Omental fat pad (tissue), 4 donors: Measurements from ENCODE around the gene LYPD6B. TPM values are rescaled to one million over a fixed set of nuclear protein-coding genes. Genes with fewer than 3 reads are reported as not detected.

Experiments
- ATAC-seq: fragments of 150-250 bp; one replicate; pipeline ENCODE4 v1.9.1; 2016; ENCODE audit warnings: mild to moderate bottlenecking, moderate library complexity; ENCODE audit not compliant: low FRiP score
- DNase-seq: peaks from one replicate; pipeline ENCODE4 v3.0.0-alpha.2; 2019; ENCODE audit warnings: low spot score
- total RNA-seq, 4 donors: library from RNA; depleted of rRNA; stranded (reverse); fragments of >200 nt; gene quantifications; one replicate each; pipeline ENCODE4 v1.1.0, GENCODE V29; 2016
- TF ChIP-seq, protein P1 (sequence below), 3 donors: fragments of 450-650 bp; IDR thresholded peaks; one replicate each; pipeline ENCODE4 v1.5.1; 2016 to 2017; ENCODE audit warnings: antibody characterized with exemption in 3 of 3, mild to moderate bottlenecking in 3 of 3, moderate library complexity in 2 of 3

Gene LYPD6B
- total RNA-seq, 4 donors from 2014 or later, result 0.50 to 0.65 TPM; not detected in 2

DNA sequence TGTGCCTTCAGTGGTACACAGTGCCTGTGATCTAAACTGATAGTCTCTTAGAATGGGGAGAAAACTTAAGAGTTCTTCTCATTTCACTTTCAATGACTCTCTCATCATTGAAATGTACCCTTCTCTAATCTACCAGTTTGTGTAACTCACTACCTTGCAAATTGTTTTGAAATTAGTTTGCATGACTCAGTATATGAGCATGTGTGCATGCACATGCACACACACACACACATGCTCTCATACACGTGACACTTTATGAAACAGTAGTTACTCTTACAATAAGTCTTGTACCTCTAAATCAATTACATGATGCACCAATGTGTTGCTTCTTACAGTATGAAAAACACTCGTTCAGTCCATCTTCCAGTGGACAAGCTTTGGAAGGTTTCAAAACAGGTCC lies 10.6 kb downstream of the LYPD6B start:
- DNase-seq (no peak), ATAC-seq (no peak)
- TF ChIP-seq, protein P1, sequence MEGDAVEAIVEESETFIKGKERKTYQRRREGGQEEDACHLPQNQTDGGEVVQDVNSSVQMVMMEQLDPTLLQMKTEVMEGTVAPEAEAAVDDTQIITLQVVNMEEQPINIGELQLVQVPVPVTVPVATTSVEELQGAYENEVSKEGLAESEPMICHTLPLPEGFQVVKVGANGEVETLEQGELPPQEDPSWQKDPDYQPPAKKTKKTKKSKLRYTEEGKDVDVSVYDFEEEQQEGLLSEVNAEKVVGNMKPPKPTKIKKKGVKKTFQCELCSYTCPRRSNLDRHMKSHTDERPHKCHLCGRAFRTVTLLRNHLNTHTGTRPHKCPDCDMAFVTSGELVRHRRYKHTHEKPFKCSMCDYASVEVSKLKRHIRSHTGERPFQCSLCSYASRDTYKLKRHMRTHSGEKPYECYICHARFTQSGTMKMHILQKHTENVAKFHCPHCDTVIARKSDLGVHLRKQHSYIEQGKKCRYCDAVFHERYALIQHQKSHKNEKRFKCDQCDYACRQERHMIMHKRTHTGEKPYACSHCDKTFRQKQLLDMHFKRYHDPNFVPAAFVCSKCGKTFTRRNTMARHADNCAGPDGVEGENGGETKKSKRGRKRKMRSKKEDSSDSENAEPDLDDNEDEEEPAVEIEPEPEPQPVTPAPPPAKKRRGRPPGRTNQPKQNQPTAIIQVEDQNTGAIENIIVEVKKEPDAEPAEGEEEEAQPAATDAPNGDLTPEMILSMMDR (IDR thresholded peaks at IDR 0.05), result no peak

DNA sequence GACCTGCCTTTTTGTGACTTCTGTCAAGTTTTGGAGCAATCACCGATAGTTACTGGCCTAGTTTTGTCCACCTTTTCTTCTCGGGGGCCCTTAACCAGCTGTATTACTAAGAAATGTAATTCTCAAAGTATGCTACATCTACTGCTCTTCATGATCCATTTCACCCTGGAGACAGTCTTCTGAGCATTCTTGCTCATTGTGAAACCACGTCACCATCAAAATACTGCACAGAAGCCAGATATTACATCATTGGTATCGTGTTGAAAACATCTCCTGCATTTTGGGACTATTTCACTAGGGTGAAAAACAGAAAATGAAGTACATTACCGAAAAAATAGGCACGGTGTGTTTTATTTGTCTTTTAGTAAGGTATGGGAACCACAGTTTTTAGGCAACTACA lies 11.7 kb downstream of the LYPD6B start:
- TF ChIP-seq, protein P1 (IDR thresholded peaks at IDR 0.05), result no peak
- ATAC-seq, result no peak
- DNase-seq, result no peak

- TF ChIP-seq, protein P1 (IDR thresholded peaks at IDR 0.05), result no peak
These were observed 17.3 kb downstream of the LYPD6B start for GRCh38 chr2:149055751-149056150.

GRCh38 chr2:149056541-149057255 lies 18.2 kb downstream of the LYPD6B start:
- TF ChIP-seq, protein P1 (IDR thresholded peaks at IDR 0.05), result no peak
- DNase-seq (no peak), ATAC-seq (no peak)

More at GRCh38 chr2:149055751-149056150, 17.3 kb downstream of the LYPD6B start:
- DNase-seq, result no peak
- no peak for ATAC-seq

- ATAC-seq, result no peak
- DNase-seq, result no peak
- TF ChIP-seq, protein P1 (IDR thresholded peaks at IDR 0.05), result no peak
These were observed 18.9 kb downstream of the LYPD6B start for GRCh38 chr2:149057401-149057800.

DNA sequence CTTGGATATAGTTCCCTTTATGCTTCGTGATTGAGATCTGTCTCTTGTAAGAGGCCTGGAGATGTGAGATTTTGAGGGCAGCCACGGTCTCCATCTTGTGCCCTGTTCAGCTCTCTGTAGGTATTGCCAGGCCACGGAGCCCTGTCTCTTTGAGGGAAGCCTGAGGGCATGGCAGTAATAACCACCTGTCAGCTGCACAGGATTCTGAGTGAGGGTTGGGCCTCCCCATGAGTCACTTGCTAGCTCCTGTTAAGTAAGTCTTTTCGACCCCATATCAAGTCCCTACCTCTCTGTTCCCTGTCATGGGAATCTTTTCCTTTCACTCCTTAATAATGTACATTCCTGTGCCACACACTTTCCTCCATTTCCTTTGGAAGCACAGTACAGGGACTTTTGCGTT lies 20.4 kb downstream of the LYPD6B start:
- TF ChIP-seq, protein P1 (IDR thresholded peaks at IDR 0.05), result no peak
- no peak for ATAC-seq

DNA sequence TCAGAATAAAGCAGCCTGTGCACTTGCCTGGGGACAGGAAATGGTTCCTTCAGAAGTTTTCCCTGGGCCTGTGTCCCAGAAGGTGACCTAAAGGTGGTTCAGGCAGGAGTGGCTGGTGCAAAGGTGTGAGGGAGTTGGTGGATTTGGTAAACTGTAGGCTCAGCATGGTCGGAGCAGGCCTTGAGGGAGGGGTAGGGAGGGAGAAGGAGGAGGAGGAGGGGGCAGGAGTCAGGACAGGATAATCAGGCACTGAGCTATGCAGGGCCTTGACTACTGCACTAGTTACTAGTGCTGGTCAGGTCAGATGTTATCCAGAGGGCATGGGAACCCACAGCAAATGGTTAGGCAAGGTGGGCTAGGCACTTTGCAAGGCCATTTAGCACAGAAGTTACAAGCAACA lies 21.3 kb downstream of the LYPD6B start:
- DNase-seq, result no peak
- TF ChIP-seq, protein P1 (IDR thresholded peaks at IDR 0.05), result no peak
- ATAC-seq, result no peak

More for the DNA sequence above, 20.4 kb downstream of the LYPD6B start:
- DNase-seq, result no peak
